HL-60 (cell line): Measurements from ENCODE around the gene LRRTM3.

ENCODE experiments used
- DNase-seq, 2 experiments: peaks; one replicate each; pipeline ENCODE4 v3.0.0-alpha.2; 2010 to 2020; ENCODE audit warnings: low read depth in 1 of 2, low spot score in 1 of 2
- H3K27ac ChIP-seq: fragments of 250-450 bp; sonication (Bioruptor Pico); replicated peaks from 2 replicates; pipeline ENCODE4 v1.5.1; 2020; ENCODE audit warnings: mild to moderate bottlenecking, moderate library complexity
- H3K27me3 ChIP-seq: fragments of 250-450 bp; sonication (Bioruptor Pico); 2 replicates; pipeline ENCODE4 v1.5.1; 2021; ENCODE audit warnings: mild to moderate bottlenecking, moderate library complexity; ENCODE audit not compliant: insufficient read depth, poor library complexity, severe bottlenecking
- H3K4me3 ChIP-seq: replicated peaks from 2 replicates; pipeline ENCODE4 v1.5.1; 2011; ENCODE audit warnings: mild to moderate bottlenecking, control low read depth, low read length; ENCODE audit not compliant: insufficient read depth
- CTCF ChIP-seq: IDR thresholded peaks from one replicate; pipeline ENCODE4 v1.5.1; 2011; ENCODE audit warnings: low read length, control low read depth, inconsistent platforms; ENCODE audit not compliant: insufficient read depth
- GABPA ChIP-seq: IDR thresholded peaks from 2 replicates; pipeline ENCODE4 v1.6.1; 2012; ENCODE audit warnings: low read depth
- POLR2AphosphoS5 ChIP-seq: IDR thresholded peaks from 2 replicates; pipeline ENCODE4 v1.6.1; 2012; ENCODE audit warnings: low read depth
- SPI1 ChIP-seq: IDR thresholded peaks from 2 replicates; pipeline ENCODE4 v1.6.1; 2012; ENCODE audit warnings: low read depth, mild to moderate bottlenecking, borderline replicate concordance
- TF ChIP-seq, protein P1 (sequence below): IDR thresholded peaks from 2 replicates; pipeline ENCODE4 v1.6.1; 2012; ENCODE audit warnings: low read depth; ENCODE audit not compliant: insufficient replicate concordance

Gene LRRTM3

DNA sequence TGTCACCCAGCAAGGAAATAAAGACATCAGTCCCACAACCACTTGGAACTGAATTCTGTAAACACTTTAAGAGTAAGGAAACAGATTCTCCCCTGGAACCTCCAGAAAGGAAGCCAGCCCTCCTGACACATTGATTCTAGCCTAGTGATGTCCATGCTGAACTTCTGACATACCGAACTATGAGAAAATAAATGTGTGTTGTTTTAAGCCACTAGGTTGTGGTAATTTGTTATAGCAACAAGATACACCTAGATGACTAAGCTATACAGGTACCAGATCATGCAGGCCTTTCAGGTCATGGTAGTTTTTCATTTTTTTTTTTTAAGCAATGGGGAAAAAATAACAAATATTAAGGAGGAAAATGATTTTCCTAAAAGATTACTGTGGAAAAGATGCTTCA is 37.6 kb upstream of the LRRTM3 start:
- H3K27ac ChIP-seq = no peak overlapping the region
- H3K27me3 ChIP-seq = no peaks in the 10 kb centered on the region
- DNase-seq = no peak
- no peak overlapping the region for H3K4me3 ChIP-seq
- TF ChIP-seq CTCF (no peak), SPI1 (no peak), POLR2AphosphoS5 (no peak), GABPA (no peak)
- TF ChIP-seq, protein P1, sequence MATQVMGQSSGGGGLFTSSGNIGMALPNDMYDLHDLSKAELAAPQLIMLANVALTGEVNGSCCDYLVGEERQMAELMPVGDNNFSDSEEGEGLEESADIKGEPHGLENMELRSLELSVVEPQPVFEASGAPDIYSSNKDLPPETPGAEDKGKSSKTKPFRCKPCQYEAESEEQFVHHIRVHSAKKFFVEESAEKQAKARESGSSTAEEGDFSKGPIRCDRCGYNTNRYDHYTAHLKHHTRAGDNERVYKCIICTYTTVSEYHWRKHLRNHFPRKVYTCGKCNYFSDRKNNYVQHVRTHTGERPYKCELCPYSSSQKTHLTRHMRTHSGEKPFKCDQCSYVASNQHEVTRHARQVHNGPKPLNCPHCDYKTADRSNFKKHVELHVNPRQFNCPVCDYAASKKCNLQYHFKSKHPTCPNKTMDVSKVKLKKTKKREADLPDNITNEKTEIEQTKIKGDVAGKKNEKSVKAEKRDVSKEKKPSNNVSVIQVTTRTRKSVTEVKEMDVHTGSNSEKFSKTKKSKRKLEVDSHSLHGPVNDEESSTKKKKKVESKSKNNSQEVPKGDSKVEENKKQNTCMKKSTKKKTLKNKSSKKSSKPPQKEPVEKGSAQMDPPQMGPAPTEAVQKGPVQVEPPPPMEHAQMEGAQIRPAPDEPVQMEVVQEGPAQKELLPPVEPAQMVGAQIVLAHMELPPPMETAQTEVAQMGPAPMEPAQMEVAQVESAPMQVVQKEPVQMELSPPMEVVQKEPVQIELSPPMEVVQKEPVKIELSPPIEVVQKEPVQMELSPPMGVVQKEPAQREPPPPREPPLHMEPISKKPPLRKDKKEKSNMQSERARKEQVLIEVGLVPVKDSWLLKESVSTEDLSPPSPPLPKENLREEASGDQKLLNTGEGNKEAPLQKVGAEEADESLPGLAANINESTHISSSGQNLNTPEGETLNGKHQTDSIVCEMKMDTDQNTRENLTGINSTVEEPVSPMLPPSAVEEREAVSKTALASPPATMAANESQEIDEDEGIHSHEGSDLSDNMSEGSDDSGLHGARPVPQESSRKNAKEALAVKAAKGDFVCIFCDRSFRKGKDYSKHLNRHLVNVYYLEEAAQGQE = no peak

- no peaks in the 10 kb centered on the region for H3K27me3 ChIP-seq
- H3K4me3 ChIP-seq = no peak overlapping the region
- TF ChIP-seq POLR2AphosphoS5 = no peak
- no peak for TF ChIP-seq SPI1
- TF ChIP-seq GABPA = no peak
- TF ChIP-seq, protein P1 = no peak
- no peak for TF ChIP-seq CTCF
- DNase-seq = no peak
- no peak overlapping the region for H3K27ac ChIP-seq
Observed at GRCh38 chr10:66892871-66893270, 33.0 kb upstream of the LRRTM3 start.

GRCh38 chr10:66910671-66911070 is 15.2 kb upstream of the LRRTM3 start:
- Histone ChIP-seq H3K27me3 (no peaks in the 10 kb centered on the region), H3K27ac (no peak overlapping the region), H3K4me3 (no peak overlapping the region)
- DNase-seq = no peak
- TF ChIP-seq POLR2AphosphoS5 (no peak), CTCF (no peak), SPI1 (no peak), GABPA (no peak)
- TF ChIP-seq, protein P1 = no peak
